Cardiac muscle cell (in vitro differentiated cells and primary cell): ENCODE data around the gene RALGPS1. TPM values are rescaled to one million over a fixed set of nuclear protein-coding genes. Genes with fewer than 3 reads are reported as not detected.
"Not testable (repeated sequence)": the region's sequence is repeated elsewhere in the genome, so short reads cannot be mapped to it uniquely, and the experiment has no call there.

Source experiments
- DNase-seq, 2 donors: peaks; one replicate each; pipeline versions ENCODE4 v3.0.0 to v3.0.0-alpha.2; 2010 to 2017; ENCODE audit warnings: low read depth in 1 of 2, low spot score in 1 of 2
- H3K27ac ChIP-seq: fragments of 200-600 bp; sonication (generic); 2 replicates; pipeline ENCODE4 v1.5.1; 2016
- H3K27me3 ChIP-seq: fragments of 200-600 bp; sonication (generic); 2 replicates; pipeline ENCODE4 v1.6.0; 2016; ENCODE audit warnings: control low read depth
- H3K36me3 ChIP-seq: fragments of 200-600 bp; sonication (generic); 2 replicates; pipeline ENCODE4 v1.5.1; 2016; ENCODE audit warnings: control low read depth
- H3K4me1 ChIP-seq: fragments of 200-600 bp; sonication (generic); 2 replicates; pipeline ENCODE4 v1.8.1; 2017; ENCODE audit warnings: low read depth, mild to moderate bottlenecking, mixed run types
- H3K4me3 ChIP-seq: fragments of 200-600 bp; sonication (generic); 2 replicates; pipeline ENCODE4 v1.5.1; 2016; ENCODE audit warnings: mild to moderate bottlenecking
- H3K9me3 ChIP-seq: fragments of 200-600 bp; sonication (generic); 2 replicates; pipeline ENCODE4 v1.5.1; 2017; ENCODE audit warnings: low read depth, mild to moderate bottlenecking, control low read depth
- CTCF ChIP-seq: IDR thresholded peaks from 2 replicates; pipeline ENCODE4 v1.5.1; 2012; ENCODE audit warnings: low read depth, mild to moderate bottlenecking, low read length
- polyA plus RNA-seq: library from polyadenylated mRNA; unstranded; fragments of >200 nt; fragmentation: Nextera tagmentation; extraction: Ambion mirVana; gene quantifications from 2 replicates; pipeline ENCODE4 v1.2.1, GENCODE V29; 2016
- total RNA-seq: library from RNA; depleted of rRNA; stranded (reverse); fragments of >200 nt; gene quantifications from 2 replicates; pipeline ENCODE4 v1.2.3, GENCODE V29; 2016

Gene RALGPS1
- total and polyA plus RNA-seq, 2 experiments from 2014 or later: 14.1 to 16.1 TPM

- no peak overlapping the region for H3K4me3 ChIP-seq
- no peak for TF ChIP-seq CTCF
- H3K9me3 ChIP-seq: no peaks in the 10 kb centered on the region
- H3K27ac ChIP-seq: no peak overlapping the region
- no peak for DNase-seq
- no peaks in the 10 kb centered on the region for H3K27me3 ChIP-seq
- no peaks in the 10 kb centered on the region for H3K4me1 ChIP-seq
- no peaks in the 10 kb centered on the region for H3K36me3 ChIP-seq
Measured at GRCh38 chr9:127170652-127171051, 256.1 kb downstream of the RALGPS1 start.

GRCh38 chr9:127171348-127171747 is 256.8 kb downstream of the RALGPS1 start:
- H3K27me3 ChIP-seq, H3K9me3 ChIP-seq, H3K4me1 ChIP-seq, H3K4me3 ChIP-seq, H3K36me3 ChIP-seq, DNase-seq, H3K27ac ChIP-seq: not testable (repeated sequence)

- no peaks in the 10 kb centered on the region for H3K9me3 ChIP-seq
- DNase-seq: no peak
- TF ChIP-seq CTCF: no peak
- H3K27me3 ChIP-seq: no peaks in the 10 kb centered on the region
- no peak overlapping the region for H3K4me3 ChIP-seq
- H3K36me3 ChIP-seq: no peaks in the 10 kb centered on the region
- H3K4me1 ChIP-seq: no peaks in the 10 kb centered on the region
- no peak overlapping the region for H3K27ac ChIP-seq
Measured at GRCh38 chr9:127172066-127172707, 257.6 kb downstream of the RALGPS1 start.

- Histone ChIP-seq H3K27me3 (no peaks in the 10 kb centered on the region), H3K36me3 (no peaks in the 10 kb centered on the region), H3K9me3 (no peaks in the 10 kb centered on the region), H3K4me3 (no peak overlapping the region), H3K27ac (no peak overlapping the region), H3K4me1 (no peaks in the 10 kb centered on the region)
- DNase-seq: no peak
- TF ChIP-seq CTCF: no peak
Measured at GRCh38 chr9:127173063-127173462, 258.5 kb downstream of the RALGPS1 start.

- no peak overlapping the region for H3K4me3 ChIP-seq
- no peak for DNase-seq
- H3K36me3 ChIP-seq: no peaks in the 10 kb centered on the region
- no peak overlapping the region for H3K27ac ChIP-seq
- H3K9me3 ChIP-seq: no peaks in the 10 kb centered on the region
- TF ChIP-seq CTCF: no peak
- H3K4me1 ChIP-seq: no peaks in the 10 kb centered on the region
- no peaks in the 10 kb centered on the region for H3K27me3 ChIP-seq
Measured at GRCh38 chr9:127174386-127175318, 260.1 kb downstream of the RALGPS1 start.

- no peak overlapping the region for H3K27ac ChIP-seq
- TF ChIP-seq CTCF: no peak
- H3K4me3 ChIP-seq: no peak overlapping the region
- H3K36me3 ChIP-seq: no peaks in the 10 kb centered on the region
- no peaks in the 10 kb centered on the region for H3K9me3 ChIP-seq
- no peak for DNase-seq
- no peaks in the 10 kb centered on the region for H3K27me3 ChIP-seq
- no peaks in the 10 kb centered on the region for H3K4me1 ChIP-seq
Measured at GRCh38 chr9:127175319-127175715, 260.7 kb downstream of the RALGPS1 start.
